HCT116 (cell line): ENCODE data around the gene NAA16. TPM values are rescaled to one million over a fixed set of nuclear protein-coding genes. Genes with fewer than 3 reads are reported as not detected.
A peak's percentile ranks its signal among the peaks of the same experiment; 100 is the strongest.

ENCODE experiments used
- ATAC-seq: fragments of 200-7000 bp; cut with Tn5 transposase; 2 replicates; pipeline ENCODE4 v1.9.1; 2020; ENCODE audit warnings: mild to moderate bottlenecking, moderate library complexity
- BruUV-seq: library from RNA; stranded (reverse); fragments of 400-500 nt; replicated peaks from 2 replicates; lab custom pipeline; 2021; lab: Mats Ljungman, UMichigan
- CTCF ChIA-PET: fragments of 300-600 bp; sonication (Branson Sonifier 250); formaldehyde crosslinking; loops from one replicate; lab custom pipeline; 2021; ENCODE audit warnings: antibody characterized with exemption; lab: Charles Lee
- POLR2A ChIA-PET: fragments of 300-600, 350-600 bp; sonication (Branson Sonifier 250); formaldehyde crosslinking; loops from one replicate; lab custom pipeline; 2021; ENCODE audit warnings: antibody characterized with exemption; lab: Charles Lee
- RAD21 ChIA-PET, 2 experiments: fragments of 300-600 bp; sonication (Branson Sonifier 250); formaldehyde crosslinking; loops; one replicate each; lab custom pipeline; 2023; ENCODE audit warnings: low total read pairs in 2 of 2; ENCODE audit not compliant: uncharacterized antibody in 2 of 2, unreplicated experiment in 2 of 2, low non-redundant PET in 1 of 2; lab: Charles Lee
- DNase-seq: peaks from one replicate; pipeline ENCODE4 v3.0.0-alpha.2; 2010; ENCODE audit warnings: low read depth, low spot score
- H2AFZ ChIP-seq: fragments of 200-600 bp; shearing (Covaris generic), sonication (generic); 2 replicates; pipeline ENCODE4 v1.6.1; 2017; ENCODE audit warnings: low read depth, mixed run types, mixed read lengths, antibody characterized with exemption, low read length; ENCODE audit not compliant: poor library complexity, severe bottlenecking
- H3K27ac ChIP-seq: 2 replicates; pipeline ENCODE4 v1.5.1; 2012; ENCODE audit warnings: low read depth, low read length
- H3K27me3 ChIP-seq: fragments of 200-600 bp; sonication (generic); 2 replicates; pipeline ENCODE4 v1.6.1; 2016; ENCODE audit warnings: mixed run types, low read length, mixed read lengths; ENCODE audit not compliant: insufficient read depth
- H3K36me3 ChIP-seq, 2 experiments: fragments of 200-500 bp in 1 of 2; fragments of 200-600 bp in 1 of 2; sonication (Bioruptor generic) in 1 of 2; sonication (generic) in 1 of 2; 2 replicates each; pipeline versions ENCODE4 v1.5.1 to v1.6.1; 2014 to 2016; ENCODE audit warnings: low read length in 2 of 2, inconsistent platforms in 1 of 2, mixed read lengths in 1 of 2, mixed run types in 1 of 2; ENCODE audit not compliant: insufficient read depth in 2 of 2, control insufficient read depth in 1 of 2
- H3K4me1 ChIP-seq, 2 experiments: fragments of 200-600 bp in 1 of 2; sonication (generic) in 1 of 2; 2 replicates each; pipeline versions ENCODE4 v1.5.1 to v1.6.1; 2012 to 2017; ENCODE audit warnings: low read length in 2 of 2, inconsistent platforms in 1 of 2, mild to moderate bottlenecking in 1 of 2, mixed read lengths in 1 of 2, mixed run types in 1 of 2, moderate library complexity in 1 of 2; ENCODE audit not compliant: insufficient read depth in 2 of 2, control insufficient read depth in 1 of 2
- H3K4me2 ChIP-seq: fragments of 200-600 bp; sonication (generic); 2 replicates; pipeline ENCODE4 v1.6.1; 2017; ENCODE audit warnings: mixed run types, low read length, mixed read lengths
- H3K4me3 ChIP-seq, 2 experiments: fragments of 200-600 bp in 1 of 2; sonication (generic) in 1 of 2; replicated peaks in 1 of 2; 2 replicates each; pipeline ENCODE4 v1.5.1; 2011 to 2016; ENCODE audit warnings: low read length in 2 of 2, control low read depth in 1 of 2, low read depth in 1 of 2, mild to moderate bottlenecking in 1 of 2, mixed read lengths in 1 of 2, mixed run types in 1 of 2
- H3K79me2 ChIP-seq: fragments of 200-600 bp; sonication (generic); 2 replicates; pipeline ENCODE4 v1.6.1; 2017; ENCODE audit warnings: mild to moderate bottlenecking, mixed run types, low read length, moderate library complexity, mixed read lengths; ENCODE audit not compliant: insufficient read depth
- H3K9ac ChIP-seq: fragments of 200-600 bp; sonication (generic); 2 replicates; pipeline ENCODE4 v1.6.1; 2016; ENCODE audit warnings: low read length, mixed read lengths
- H3K9me2 ChIP-seq: fragments of 200-600 bp; sonication (generic), shearing (Covaris generic); 2 replicates; pipeline ENCODE4 v1.6.1; 2017; ENCODE audit warnings: mixed run types, mild to moderate bottlenecking, moderate library complexity; ENCODE audit not compliant: insufficient read depth
- H3K9me3 ChIP-seq, 2 experiments: fragments of 200-500 bp in 1 of 2; fragments of 200-600 bp in 1 of 2; sonication (Bioruptor generic) in 1 of 2; sonication (generic) in 1 of 2; 2 replicates each; pipeline ENCODE4 v1.6.1; 2014 to 2017; ENCODE audit warnings: low read length in 2 of 2, mixed read lengths in 2 of 2, inconsistent platforms in 1 of 2, low read depth in 1 of 2, mild to moderate bottlenecking in 1 of 2, mixed run types in 1 of 2, moderate library complexity in 1 of 2; ENCODE audit not compliant: control insufficient read depth in 1 of 2, insufficient read depth in 1 of 2
- H4K20me1 ChIP-seq: fragments of 200-600 bp; sonication (generic), shearing (Covaris generic); 2 replicates; pipeline ENCODE4 v1.6.1; 2017; ENCODE audit warnings: mixed run types, mild to moderate bottlenecking, moderate library complexity; ENCODE audit not compliant: insufficient read depth
- CEBPB ChIP-seq: IDR thresholded peaks from 2 replicates; pipeline ENCODE4 v1.6.1; 2012; ENCODE audit warnings: low read depth
- EGR1 ChIP-seq: IDR thresholded peaks from 2 replicates; pipeline ENCODE4 v1.6.1; 2012; ENCODE audit warnings: low read depth
- EZH2 ChIP-seq: fragments of 200-600 bp; sonication (generic); IDR thresholded peaks from 2 replicates; pipeline ENCODE4 v1.6.1; 2017; ENCODE audit warnings: antibody characterized with exemption, mixed run types
- EZH2phosphoT487 ChIP-seq: fragments of 200-600 bp; IDR thresholded peaks from 2 replicates; pipeline ENCODE4 v1.6.1; 2018; ENCODE audit warnings: antibody characterized with exemption, borderline replicate concordance
- FOSL1 ChIP-seq: IDR thresholded peaks from 2 replicates; pipeline ENCODE4 v1.6.1; 2012; ENCODE audit warnings: low read depth
- POLR2A ChIP-seq: IDR thresholded peaks from 2 replicates; pipeline ENCODE4 v1.7.0; 2011; ENCODE audit warnings: borderline replicate concordance; ENCODE audit not compliant: insufficient read depth, insufficient read length; ENCODE audit errors: extremely low read depth
- POLR2AphosphoS5 ChIP-seq: IDR thresholded peaks from 2 replicates; pipeline ENCODE4 v1.6.1; 2011; ENCODE audit warnings: mild to moderate bottlenecking, low read depth, low read length, moderate library complexity
- SIN3A ChIP-seq: IDR thresholded peaks from 2 replicates; pipeline ENCODE4 v1.6.1; 2012; ENCODE audit warnings: low read depth
- SP1 ChIP-seq: IDR thresholded peaks from 2 replicates; pipeline ENCODE4 v1.6.1; 2012; ENCODE audit warnings: low read depth
- intact Hi-C: fragments of 100-400 bp; cut with micrococcal nuclease; formaldehyde crosslinking; loops from 2 replicates; pipeline ENCODE4 v1.10.0; 2022
- total RNA-seq: library from RNA; stranded (reverse); gene quantifications from one replicate; pipeline ENCODE4 v1.2.1, GENCODE V29; 2021; ENCODE audit not compliant: unreplicated experiment
- TF ChIP-seq, protein P1 (sequence below): IDR thresholded peaks from 2 replicates; pipeline ENCODE4 v1.6.1; 2012

The NAA16 gene
- total RNA-seq, 1 experiment from 2014 or later, result 19.1 TPM

DNA sequence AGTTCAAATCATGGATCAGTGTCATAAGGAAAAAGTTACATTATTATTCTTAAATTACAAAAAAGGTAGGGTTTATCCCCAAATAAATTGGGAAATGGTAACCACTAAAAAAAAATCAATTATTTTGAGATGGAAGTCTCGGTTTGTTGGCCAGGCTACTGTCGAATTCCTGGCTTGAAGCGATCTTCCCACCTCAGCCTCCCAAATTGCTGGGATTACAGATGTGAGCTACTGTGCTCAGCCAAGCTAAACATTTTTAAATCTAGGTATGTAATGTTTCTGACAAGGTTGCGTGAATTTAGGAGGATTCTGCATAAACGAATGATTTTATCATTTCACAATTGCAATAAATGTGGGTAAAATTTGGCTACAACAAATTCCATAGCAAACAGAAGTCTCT lies 2.0 kb downstream of the NAA16 start:
- Histone ChIP-seq H3K27me3 (no peaks in the 10 kb centered on the region), H3K27ac (no peak overlapping the region), H2AFZ (no peak overlapping the region), H3K36me3 (no peaks in the 10 kb centered on the region; a peak in 1 of 4 replicates), H3K4me3 (no peak overlapping the region; a peak in 1 of 4 replicates), H4K20me1 (0 out of 2 replicates have a peak, but pooled peaks cover 6% of the 10 kb centered on the region), H3K79me2 (peaks cover 70% of the 10 kb centered on the region), H3K9me3 (no peaks in the 10 kb centered on the region), H3K9me2 (no peaks in the 10 kb centered on the region), H3K9ac (no peak overlapping the region), H3K4me1 (peaks cover 5 to 12% of the 10 kb centered on the region in 2 experiments; a peak in 3 of 4 replicates), H3K4me2 (peak overlapping the region; percentile 80; the same call in 1 of the 2 replicates)
- DNase-seq, result no peak
- no peak for ATAC-seq
- BruUV-seq, result no TSS peak
- ChIA-PET CTCF (no interaction called here), POLR2A (no interaction called here), RAD21 (no interaction called here)
- intact Hi-C loops, result no loop called here
- TF ChIP-seq EZH2, result no peak

DNA sequence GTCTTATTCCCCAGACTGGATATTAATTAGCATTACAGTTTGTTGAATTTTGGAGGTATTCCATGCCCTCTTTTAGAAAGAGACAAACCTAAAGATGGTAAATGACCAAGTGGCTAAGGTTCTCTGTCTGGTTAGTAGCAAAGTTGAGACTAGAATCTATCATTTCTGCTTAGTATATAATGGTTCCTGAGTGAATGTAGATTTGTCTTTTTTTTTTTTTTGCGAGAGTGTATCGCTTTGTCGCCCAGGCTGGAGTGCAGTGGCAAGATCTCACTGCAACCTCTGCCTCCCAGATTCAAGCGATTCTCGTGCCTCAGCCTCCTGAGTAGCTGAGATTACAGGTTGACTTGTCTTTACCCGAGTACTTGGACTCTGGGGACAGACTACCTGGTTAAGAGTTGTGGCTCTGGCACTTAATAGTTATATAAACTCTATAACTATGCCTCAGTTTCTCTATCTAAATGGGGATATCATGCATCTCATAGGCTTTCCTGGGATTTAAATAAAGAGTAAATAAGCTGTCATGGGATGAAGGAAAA lies 2.7 kb downstream of the NAA16 start:
- Histone ChIP-seq H3K4me3 (no peak overlapping the region), H3K79me2 (peaks cover 76% of the 10 kb centered on the region), H3K27me3 (no peaks in the 10 kb centered on the region), H3K36me3 (no peaks in the 10 kb centered on the region; a peak in 1 of 4 replicates), H3K4me2 (peak overlapping the region; percentile 80; the same call in 1 of the 2 replicates), H4K20me1 (0 out of 2 replicates have a peak, but pooled peaks cover 6% of the 10 kb centered on the region), H3K9me2 (no peaks in the 10 kb centered on the region), H3K4me1 (peaks cover 5 to 12% of the 10 kb centered on the region in 2 experiments; a peak in 3 of 4 replicates), H3K9ac (no peak overlapping the region), H3K9me3 (no peaks in the 10 kb centered on the region), H3K27ac (no peak overlapping the region), H2AFZ (no peak overlapping the region)
- CTCF ChIA-PET, result no interaction called here
- no peak for DNase-seq
- TF ChIP-seq CEBPB, result no peak
- TF ChIP-seq EGR1, result no peak
- TF ChIP-seq SP1, result no peak
- TF ChIP-seq, protein P1, sequence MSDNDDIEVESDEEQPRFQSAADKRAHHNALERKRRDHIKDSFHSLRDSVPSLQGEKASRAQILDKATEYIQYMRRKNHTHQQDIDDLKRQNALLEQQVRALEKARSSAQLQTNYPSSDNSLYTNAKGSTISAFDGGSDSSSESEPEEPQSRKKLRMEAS, result no peak
- TF ChIP-seq POLR2AphosphoS5, result no peak
- TF ChIP-seq SIN3A, result no peak
- no peak for TF ChIP-seq POLR2A
- TF ChIP-seq EZH2phosphoT487, result no peak
- no peak for TF ChIP-seq FOSL1
- POLR2A ChIA-PET, result no interaction called here
- BruUV-seq, result no TSS peak
- intact Hi-C loops, result no loop called here
- no peak for ATAC-seq
- RAD21 ChIA-PET, result no interaction called here
